Ovary (tissue), 3 donors: ENCODE measurements around the gene PNRC2.

Experiments used
- POLR2A ChIP-seq: fragments of 450-650 bp; IDR thresholded peaks from one replicate; pipeline ENCODE4 v1.6.1; 2017; ENCODE audit warnings: antibody characterized with exemption, mild to moderate bottlenecking, moderate library complexity
- TF ChIP-seq, protein P1 (sequence below), 3 donors: fragments of 450-650 bp in 2 of 3; fragments of 200-600 bp in 1 of 3; IDR thresholded peaks; one replicate each; pipeline versions ENCODE4 v1.5.1 to v1.8.0; 2016 to 2022; ENCODE audit warnings: antibody characterized with exemption in 3 of 3, mild to moderate bottlenecking in 1 of 3
- donor health status: DM: no; HTN: no; CAD: no.

DNA sequence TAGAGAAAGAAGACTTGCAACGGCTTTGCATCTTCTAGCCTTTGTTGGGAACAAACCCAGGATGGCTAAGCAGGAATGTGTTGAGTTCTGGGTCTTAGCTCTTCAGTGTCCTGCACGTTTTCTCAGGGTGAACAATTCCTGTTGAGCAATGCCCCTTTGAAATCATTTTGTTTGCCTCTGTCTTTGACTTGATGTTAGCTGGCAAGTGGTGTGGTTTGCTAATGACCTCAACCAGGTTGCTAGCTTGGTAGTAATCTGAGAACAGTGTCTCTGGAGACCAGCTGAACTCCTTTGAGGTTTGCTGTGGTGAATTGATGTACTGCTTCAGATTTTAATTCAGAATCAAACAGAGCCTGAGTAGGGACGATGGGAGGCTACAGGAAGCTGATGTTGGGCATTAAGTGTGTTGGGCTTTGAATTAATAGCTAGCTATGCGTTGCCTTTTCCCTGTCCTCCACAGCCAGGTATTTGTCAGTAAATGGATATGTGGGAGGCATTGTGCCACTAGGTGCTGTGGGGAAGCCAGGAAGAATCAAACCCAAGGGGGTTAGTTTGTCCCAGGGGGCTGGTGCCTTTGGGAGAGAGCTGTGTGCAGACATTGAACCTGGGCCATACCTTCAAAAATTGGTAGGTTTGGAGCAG, 43.8 kb downstream of the PNRC2 start:
- no peak for TF ChIP-seq POLR2A
- TF ChIP-seq, protein P1, sequence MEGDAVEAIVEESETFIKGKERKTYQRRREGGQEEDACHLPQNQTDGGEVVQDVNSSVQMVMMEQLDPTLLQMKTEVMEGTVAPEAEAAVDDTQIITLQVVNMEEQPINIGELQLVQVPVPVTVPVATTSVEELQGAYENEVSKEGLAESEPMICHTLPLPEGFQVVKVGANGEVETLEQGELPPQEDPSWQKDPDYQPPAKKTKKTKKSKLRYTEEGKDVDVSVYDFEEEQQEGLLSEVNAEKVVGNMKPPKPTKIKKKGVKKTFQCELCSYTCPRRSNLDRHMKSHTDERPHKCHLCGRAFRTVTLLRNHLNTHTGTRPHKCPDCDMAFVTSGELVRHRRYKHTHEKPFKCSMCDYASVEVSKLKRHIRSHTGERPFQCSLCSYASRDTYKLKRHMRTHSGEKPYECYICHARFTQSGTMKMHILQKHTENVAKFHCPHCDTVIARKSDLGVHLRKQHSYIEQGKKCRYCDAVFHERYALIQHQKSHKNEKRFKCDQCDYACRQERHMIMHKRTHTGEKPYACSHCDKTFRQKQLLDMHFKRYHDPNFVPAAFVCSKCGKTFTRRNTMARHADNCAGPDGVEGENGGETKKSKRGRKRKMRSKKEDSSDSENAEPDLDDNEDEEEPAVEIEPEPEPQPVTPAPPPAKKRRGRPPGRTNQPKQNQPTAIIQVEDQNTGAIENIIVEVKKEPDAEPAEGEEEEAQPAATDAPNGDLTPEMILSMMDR (IDR thresholded peaks at IDR 0.05): no peak
